HG02970 (cell line): ENCODE data around the gene MKRN1.
"Not testable (repeated sequence)": the region's sequence is repeated elsewhere in the genome, so short reads cannot be mapped to it uniquely, and the experiment has no call there.

Experiments
- ATAC-seq: cut with Tn5 transposase; IDR thresholded peaks from one replicate; pipeline ENCODE4 v1.9.1; 2021; ENCODE audit warnings: mild to moderate bottlenecking, moderate library complexity, moderate number of reproducible peaks; ENCODE audit not compliant: unreplicated experiment, low FRiP score

Gene MKRN1, protein sequence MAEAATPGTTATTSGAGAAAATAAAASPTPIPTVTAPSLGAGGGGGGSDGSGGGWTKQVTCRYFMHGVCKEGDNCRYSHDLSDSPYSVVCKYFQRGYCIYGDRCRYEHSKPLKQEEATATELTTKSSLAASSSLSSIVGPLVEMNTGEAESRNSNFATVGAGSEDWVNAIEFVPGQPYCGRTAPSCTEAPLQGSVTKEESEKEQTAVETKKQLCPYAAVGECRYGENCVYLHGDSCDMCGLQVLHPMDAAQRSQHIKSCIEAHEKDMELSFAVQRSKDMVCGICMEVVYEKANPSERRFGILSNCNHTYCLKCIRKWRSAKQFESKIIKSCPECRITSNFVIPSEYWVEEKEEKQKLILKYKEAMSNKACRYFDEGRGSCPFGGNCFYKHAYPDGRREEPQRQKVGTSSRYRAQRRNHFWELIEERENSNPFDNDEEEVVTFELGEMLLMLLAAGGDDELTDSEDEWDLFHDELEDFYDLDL

GRCh38 chr7:140479062-140479738 is at the start of gene MKRN1:
TSS of gene MKRN1 (minus strand) at chr7:140479505. CDS start at chr7:140479344, 161 bp downstream.
- ATAC-seq = peak; percentile 90

DNA sequence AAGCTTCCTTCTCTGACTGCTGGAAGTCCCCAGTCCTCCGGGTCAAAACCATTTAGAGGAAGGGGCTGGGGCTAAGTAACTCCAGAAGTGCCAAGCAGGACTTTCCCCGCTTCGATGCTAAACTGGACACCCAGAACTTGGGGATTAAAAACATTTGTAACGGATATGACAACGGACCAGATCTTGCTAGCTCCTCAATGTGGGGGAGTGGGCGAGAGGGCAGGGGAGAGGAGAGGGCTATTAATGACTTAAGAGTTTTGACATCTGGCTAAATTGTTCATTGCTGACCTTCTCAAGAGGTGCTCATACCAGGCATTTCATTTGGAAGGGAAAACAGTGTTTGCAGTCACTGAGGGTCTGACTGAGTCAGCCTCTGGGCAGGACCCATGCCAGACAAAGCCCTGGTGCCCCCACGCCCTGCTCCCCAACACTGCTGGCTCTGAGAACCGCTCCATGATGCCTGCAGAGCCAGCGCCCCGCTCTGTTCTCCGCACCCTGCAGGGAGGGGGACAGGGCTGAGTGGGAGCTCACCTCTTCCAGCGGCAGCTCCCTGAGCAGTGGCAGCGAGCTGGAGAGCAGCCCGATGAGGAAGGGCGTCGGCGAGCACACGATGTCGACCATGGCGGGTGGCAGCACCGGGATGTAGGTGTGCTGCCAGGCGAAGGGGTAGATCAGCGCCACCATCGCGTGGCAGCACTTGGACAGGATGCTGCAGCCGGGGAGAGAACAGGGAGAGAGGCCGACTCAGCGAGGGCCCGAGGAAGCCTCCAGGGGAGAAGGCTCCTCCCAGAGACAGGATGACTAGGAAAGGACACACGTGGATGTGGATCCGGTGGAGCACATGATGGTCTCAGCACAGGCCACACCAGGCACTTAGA is 47.7 kb upstream of the MKRN1 start:
- ATAC-seq = no peak

- no peak for ATAC-seq
Measured at GRCh38 chr7:140526214-140526613, 46.9 kb upstream of the MKRN1 start.

DNA sequence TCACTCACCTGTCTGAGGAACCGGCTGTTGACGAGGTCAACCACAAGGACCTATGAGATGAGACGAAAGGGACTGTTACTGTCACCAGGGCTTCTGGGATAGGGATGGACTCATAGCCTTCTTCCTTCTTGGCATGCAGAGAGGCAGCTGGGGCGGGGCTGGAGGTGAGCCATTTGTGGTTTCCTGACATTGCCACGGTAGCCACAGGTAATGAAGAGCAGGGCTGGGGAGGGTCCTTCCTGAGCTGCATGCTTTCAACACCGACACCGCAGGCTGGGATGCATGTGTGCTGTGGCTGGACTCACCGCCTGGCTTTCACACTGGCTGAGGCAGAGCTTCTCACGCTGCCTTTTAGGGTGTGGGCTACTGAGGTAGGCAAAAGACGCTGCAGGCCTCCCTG is 46.4 kb upstream of the MKRN1 start:
- ATAC-seq = no peak

- ATAC-seq = no peak
Measured at GRCh38 chr7:140521421-140521820, 42.1 kb upstream of the MKRN1 start.

GRCh38 chr7:140519007-140519399 is 39.7 kb upstream of the MKRN1 start:
- no peak for ATAC-seq

DNA sequence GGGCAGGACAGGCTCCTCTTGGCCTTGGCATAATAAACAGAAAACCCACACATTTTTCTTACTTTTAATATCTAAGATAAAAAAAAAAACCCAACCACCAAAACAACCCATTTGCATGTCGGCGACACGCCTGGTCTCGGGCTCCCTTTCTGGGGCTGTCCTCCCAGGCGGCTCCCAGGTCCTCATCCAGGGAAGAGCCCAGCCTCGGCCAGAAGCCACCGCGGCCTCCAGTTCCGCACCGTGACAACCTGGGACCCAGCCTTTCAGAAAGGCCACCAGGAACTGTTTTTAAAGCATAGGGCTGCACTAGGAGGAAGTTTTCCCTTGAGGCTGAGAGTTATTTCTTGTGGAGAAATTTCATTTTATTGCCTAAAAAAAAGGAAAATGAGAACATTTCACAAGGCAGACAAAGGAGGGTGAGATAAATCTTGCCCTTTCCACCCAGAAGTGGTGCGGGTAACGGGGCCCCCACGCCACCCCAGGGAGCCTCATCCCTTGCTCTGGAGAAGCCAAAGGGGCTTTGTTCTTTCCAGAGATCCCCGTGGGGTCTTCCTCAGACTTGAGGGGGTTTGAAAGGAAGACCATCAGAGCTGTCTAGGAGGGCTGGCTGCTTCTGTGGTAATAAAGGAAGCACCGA is 39.2 kb upstream of the MKRN1 start:
- ATAC-seq = no peak

DNA sequence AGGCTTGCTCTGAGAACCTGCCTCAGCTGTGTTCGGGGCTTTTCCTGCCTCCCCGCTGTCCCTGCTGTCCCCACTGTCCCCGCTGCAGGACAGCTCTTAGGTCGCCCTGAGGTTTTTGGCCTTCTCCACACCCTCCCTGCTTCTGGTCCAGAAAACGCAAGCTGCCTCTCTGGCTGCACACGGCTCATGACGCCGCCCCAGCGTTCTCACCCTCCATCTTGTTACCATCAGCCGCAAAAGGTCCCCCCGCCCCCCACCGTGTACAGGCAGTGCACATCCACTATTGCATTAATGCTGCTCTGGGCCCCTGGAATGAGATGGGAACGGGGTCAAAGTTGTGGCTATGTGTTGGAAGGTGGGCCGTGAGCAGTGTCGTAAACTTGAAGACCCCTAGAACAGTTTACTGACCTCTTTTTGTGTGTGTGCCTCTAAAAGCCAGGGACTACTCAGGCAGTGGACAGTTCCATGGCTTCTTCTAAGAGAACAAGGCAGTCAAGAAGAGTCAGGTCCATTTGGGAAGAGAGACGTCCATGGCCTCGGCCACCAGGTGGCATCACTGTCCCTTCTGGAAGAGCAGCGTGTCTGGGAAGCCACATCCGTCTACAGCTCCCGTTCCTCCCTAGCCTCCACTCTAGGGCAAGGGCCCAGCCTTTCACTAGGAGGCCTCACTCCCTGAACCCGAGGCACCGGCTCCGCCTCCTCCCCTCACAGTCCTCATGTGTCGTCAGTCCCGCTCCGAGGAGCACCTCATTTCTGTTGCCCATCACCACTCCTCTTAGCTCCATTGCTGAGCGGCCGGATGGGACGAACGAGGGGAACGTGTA is 38.5 kb upstream of the MKRN1 start:
- no peak for ATAC-seq

- no peak for ATAC-seq
Measured at GRCh38 chr7:140512317-140513000, 33.2 kb upstream of the MKRN1 start.

DNA sequence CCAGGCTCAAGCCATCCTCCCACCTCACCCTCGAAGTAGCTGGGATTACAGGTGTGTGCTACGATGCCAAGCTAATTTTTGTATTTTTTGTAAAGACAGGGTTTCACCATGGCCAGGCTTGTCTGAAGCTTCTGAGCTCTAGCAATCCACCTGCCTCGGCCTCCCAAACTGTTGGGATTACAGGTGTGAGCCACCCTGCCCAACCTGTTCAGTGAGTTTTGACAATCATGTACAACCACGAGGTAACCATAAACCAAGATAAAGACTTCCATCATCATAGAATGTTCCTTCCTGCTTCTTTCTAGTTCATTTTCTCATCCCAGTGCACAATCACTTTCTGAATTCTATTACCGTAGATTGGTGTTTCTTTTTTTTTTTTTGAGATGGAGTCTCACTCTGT is 30.5 kb upstream of the MKRN1 start:
- ATAC-seq = no peak

GRCh38 chr7:140507556-140507955 is 28.3 kb upstream of the MKRN1 start:
- not testable (repeated sequence) for ATAC-seq

DNA sequence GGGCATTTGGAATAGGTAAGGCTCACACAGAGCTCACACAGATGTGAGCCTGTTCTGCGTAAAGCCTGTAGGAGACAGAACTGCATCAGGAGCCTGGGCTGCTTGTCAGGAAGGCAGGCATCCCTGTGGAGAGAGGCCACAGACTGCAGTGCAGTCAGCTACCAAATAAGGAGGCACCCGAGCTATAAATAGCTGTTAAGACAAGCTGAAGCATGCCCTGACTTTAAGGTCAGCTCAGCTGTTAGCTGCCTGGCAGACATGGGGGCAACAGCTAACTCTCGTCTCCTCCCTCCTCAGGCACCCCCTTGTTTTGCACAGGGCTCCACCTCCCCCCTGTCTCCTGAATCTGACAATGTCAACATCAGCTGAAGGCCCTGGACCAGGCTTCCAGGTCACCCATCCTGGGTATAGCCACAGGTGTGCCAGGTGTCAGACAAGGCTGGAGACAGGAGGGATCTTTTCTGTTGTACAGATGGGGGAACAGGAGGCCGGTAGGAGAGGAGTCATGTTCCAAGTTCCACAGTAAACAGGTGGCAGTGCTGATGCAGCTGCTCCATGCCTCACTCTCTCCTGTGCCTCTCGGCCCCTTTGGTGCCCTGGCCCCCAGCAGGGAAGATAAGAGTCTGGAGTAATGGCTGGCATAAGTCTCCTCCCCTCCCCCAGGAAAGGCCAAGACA is 27.6 kb upstream of the MKRN1 start:
- ATAC-seq = no peak

- ATAC-seq = no peak
Measured at GRCh38 chr7:140501966-140502365, 22.7 kb upstream of the MKRN1 start.

- not testable (repeated sequence) for ATAC-seq
Measured at GRCh38 chr7:140497807-140498206, 18.5 kb upstream of the MKRN1 start.

GRCh38 chr7:140497241-140497769 is 18.0 kb upstream of the MKRN1 start:
- ATAC-seq = no peak

GRCh38 chr7:140495514-140496097 is 16.3 kb upstream of the MKRN1 start:
- no peak for ATAC-seq

DNA sequence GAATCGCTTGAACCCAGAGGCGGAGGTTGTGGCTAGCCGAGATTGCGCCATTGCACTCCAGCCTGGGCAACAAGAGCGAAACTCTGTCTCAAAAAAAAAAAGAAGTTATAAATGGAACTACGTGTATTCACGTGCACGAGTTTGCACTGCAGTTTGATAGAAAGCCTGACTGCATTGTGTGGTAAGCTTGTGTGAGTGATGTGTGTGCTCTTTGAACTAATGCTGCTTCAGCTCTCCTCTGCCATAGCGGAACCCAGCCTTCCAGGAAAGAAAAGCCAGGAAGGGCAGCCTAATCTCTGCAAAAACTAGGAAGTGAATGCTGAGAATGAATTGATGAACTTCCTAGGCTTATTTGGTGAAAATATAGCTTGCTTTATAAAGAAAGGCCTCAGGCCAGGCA is 15.6 kb upstream of the MKRN1 start:
- ATAC-seq = no peak

DNA sequence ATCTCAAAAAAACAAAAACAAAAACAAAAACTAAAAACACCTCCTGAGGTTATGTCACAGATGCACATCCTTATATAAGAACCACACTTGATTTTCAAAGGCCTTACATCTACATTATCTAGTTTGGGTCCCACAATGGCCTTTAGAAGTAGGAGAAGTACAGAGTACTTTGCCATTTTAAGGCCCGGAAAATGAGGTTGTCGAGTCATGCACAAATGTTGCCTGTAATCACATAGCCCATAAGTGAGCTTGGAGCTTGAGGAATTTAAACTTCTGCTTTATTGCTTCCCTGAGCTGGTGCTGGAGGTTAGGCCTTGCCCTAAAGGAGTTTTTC is 9.7 kb upstream of the MKRN1 start:
- ATAC-seq = no peak
